ENCODE results near the gene RAB23. TPM values are rescaled to one million over a fixed set of nuclear protein-coding genes. Genes with fewer than 3 reads are reported as not detected.

Gene RAB23
- polyA plus RNA-seq (ENCODE audit: insufficient read length), result 11.2 TPM

DNA sequence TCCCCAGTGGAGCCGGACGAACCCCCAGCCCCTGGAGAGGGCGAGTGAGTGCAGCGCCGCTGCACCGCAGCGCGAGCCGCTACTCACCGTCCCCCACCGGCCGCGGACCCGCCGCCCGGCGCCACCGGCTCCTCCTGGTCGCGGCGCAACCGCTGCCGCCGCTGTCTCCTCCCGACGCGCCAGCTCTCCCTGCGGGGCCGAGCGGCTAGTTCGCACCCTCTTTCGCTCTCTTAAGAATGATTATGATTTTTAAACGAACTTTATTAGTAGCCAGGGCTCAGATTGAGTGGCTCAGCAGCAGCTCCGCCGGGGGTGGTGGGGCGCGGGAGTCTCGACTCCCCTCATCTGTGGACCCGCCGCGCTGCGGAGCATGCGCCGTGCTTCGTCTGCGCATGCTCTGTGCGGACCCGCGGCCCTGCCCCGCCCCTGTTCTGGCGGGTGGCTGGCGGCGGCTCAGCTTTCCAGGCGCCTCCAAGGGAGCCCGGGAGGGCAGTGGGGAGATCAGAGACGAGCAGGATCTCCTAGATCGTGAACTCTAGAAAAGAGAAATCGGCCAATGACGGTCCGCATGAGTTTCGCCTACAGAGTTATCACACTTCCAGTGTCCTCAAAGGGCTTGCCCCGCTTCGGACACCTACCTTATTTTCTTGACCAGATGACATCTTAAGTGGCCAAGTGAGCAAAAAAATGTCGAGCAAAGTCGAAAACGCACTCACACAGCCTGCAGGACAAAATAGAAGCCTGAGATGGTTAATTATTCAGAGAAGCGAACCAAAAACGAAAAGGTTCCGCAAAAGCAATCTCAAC is at the start of gene RAB23:
RAB23 (minus strand) TSS at position 372 of the 807 bp plus-strand sequence. CDS start 11,927 bp downstream, outside the sequence.
- DNase-seq (ENCODE audit: low read depth), result peak; percentile 54

DNA sequence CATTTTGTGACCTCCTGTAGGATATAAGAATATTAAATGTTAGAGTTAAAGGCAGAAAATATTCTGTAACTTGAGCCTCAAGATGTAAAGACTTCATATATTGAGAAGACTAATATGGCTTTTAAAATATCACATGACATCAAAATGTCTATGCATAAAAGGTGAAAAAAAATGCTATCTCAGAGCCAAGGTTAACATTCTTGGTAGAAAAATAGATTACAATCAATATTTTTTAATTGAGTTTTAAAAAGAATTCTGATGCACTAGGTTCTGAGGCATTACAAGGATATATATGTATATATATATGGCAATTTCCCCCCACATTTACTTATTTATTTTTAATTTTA is 46.2 kb upstream of the RAB23 start:
- no peak for DNase-seq (ENCODE audit: low read depth)

GRCh38 chr6:57267586-57268293 is 45.6 kb upstream of the RAB23 start:
- peak; percentile 63 for DNase-seq (ENCODE audit: low read depth)

GRCh38 chr6:57265755-57266221 is 43.7 kb upstream of the RAB23 start:
- DNase-seq (ENCODE audit: low read depth), result no peak

DNA sequence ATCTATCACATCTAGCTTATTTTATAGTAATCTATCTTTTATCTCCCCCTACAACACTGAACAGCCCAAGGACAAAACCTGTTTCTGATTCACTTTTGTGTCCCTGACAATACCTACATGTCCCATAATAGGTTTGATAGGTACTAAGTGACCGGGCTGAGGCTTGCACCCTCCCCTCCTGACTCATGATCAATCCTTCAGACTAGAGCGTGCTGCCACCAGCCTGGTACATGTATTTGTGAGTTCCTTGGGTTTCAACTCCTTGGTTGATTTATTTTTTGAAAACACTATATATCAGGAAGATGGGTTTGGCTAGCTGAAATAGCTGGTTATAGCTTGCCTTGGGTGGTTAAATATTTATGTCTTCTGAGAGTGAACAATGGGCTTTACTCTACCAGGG is 41.6 kb upstream of the RAB23 start:
- no peak for DNase-seq (ENCODE audit: low read depth)

GRCh38 chr6:57262901-57263694 is 41.0 kb upstream of the RAB23 start:
- DNase-seq (ENCODE audit: low read depth), result no peak

GRCh38 chr6:57262488-57262887 is 40.4 kb upstream of the RAB23 start:
- DNase-seq (ENCODE audit: low read depth), result no peak

DNA sequence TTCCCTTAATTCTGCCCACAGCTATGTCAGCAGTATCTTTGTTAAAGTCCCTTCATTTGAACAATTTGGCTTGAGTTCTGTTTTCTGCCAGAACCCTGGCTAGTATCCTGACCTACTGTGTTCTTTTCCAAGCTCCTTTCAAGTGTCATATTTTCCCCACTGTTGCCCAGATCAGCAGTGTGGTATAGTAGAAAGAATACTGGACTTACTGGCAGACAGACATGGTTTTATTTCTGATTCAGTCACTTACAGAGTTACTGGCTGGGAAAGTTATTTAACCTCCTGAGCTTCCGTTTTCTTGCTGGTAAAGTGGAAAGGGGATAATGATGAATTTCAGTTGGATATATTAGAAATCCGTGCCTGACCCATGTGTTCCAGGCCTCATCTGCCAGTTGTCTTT is 39.8 kb upstream of the RAB23 start:
- DNase-seq (ENCODE audit: low read depth), result no peak

DNA sequence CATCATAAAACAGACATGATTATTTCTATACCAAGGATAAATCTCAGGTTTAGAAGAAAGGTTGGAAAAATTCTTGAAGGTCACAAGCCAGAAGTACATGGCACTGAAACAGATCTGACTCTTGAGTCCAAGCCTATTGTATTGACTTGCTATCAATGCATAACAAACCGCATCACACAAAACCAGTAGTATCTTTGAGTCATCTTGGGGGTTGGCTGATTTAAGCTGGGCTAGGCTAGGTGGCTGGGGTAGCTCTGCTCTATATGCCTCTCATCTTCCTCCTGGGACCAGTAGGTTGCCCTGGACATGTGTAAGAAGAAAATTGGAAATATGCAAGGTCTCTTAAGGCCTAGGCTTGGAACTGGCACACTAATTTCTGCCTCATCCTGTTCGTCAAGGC is 37.0 kb upstream of the RAB23 start:
- DNase-seq (ENCODE audit: low read depth), result no peak

DNA sequence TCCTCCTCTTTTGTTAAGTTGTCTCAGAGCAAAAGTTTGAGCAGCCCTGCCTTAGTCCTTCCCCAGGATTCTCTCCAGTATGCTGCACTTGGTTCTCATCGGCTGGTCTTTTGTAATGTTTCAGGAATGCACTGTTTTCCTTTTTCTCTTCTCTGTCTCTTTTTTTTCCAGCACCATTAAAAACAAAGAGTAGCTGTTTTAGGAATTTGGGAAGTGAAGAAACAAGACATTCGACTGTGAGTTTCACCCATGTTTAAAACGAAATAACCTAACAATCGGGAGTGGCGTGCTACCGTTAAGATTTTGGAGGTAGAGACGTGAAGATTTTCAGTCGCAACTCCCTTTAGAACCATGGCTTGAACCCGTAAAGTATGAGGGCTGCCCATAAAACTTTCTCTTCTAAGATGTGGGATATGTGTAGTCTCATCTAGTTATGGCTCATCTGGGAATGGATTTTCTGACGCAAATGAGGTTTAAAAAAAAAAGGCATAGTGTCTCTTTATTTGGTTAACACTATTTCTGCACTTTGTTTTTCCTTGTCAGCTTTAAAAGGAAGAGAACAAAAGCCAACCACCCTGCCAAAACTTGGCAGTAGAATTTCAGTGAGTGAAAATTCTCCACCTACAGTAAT is 35.9 kb upstream of the RAB23 start:
- DNase-seq (ENCODE audit: low read depth), result no peak

DNA sequence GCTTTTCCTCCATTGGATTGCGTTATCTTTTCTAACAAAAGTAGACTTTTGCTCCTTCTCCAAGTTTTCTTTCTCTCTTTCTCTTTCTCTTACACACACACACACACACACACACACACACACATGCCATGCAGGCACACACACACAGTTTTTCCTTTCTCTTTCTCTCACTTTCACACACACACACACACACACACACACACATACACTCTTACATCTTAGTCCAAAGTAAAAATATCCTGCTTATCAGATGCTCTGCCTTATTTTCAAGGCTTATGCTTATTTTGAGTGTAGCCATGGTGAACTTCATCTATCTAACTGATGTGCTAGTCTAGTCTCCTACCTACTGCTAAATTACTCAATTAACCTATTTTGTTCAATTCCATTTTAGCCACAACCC is 34.4 kb upstream of the RAB23 start:
- DNase-seq (ENCODE audit: low read depth), result no peak

- no peak for DNase-seq (ENCODE audit: low read depth)
These were observed 33.5 kb upstream of the RAB23 start for GRCh38 chr6:57255451-57256169.

DNA sequence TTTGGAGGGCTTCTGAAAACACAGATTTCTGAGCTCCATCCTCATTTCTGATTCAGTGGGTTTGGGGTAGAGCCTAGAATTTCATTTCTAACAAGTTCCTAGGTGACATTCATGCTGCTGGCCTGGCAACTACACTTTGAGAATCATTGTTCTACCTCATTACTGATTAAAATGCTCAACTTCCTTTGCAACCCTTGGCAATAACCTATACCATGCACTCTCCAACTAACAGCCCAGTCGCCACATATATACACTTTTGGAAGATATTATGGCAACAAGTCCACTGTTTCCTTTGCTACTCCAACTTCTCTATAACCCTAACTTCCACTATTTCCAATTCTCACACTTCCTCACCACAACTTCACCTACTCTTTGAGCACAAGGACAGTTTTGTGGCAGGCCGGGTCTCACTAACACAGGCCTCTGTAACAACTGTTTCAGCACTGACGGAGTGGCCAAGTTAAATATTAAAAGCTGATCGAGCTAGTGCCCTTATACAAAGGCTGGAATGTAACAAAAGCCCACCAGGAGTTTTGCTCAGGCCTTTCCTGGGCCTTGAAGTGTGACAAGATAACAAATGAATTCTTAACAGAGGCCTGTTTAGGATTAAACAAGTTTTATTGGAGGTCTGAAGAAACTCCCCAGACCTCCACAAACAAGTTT is 32.1 kb upstream of the RAB23 start:
- no peak for DNase-seq (ENCODE audit: low read depth)

DNA sequence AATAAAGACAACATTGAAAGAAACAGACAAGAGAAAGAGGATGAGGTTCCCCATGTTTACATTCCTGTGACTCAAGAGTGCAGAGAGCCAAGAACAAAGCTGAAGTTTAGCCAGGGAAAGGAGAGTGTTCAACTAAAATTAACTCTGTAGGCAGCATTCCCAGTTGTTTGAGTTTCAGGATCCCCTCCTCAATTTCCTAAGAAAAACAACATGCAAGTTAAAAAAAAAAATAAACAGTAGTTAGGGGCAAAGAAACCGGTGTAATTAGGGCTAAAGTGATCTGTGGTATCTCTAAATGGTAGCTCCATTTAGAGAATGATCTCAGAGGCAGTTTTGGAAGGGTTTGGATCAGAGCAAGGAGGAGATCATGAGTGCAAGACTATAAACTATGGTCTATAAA is 30.9 kb upstream of the RAB23 start:
- no peak for DNase-seq (ENCODE audit: low read depth)

DNA sequence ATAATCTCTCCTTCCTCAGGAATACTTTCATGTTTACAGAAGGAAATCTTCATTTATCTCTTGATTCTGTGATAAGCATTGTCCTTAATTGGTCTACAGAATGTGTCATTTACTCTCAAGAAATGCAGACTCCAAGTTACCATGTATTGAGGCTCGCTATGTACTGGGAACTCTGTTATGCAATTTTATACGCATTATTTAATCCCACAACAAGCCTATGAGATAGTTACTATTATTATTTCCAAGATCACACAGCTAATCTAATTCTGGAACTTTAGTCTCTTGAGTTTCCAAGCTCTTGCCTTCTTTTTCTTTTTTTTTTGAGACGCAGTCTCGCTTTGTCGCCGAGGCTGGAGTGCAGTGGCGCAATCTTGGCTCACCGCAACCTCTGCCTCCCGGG is 30.0 kb upstream of the RAB23 start:
- DNase-seq (ENCODE audit: low read depth), result no peak

- no peak for DNase-seq (ENCODE audit: low read depth)
These were observed 28.2 kb upstream of the RAB23 start for GRCh38 chr6:57250348-57250747.

- no peak for DNase-seq (ENCODE audit: low read depth)
These were observed 26.3 kb upstream of the RAB23 start for GRCh38 chr6:57248311-57248895.

DNA sequence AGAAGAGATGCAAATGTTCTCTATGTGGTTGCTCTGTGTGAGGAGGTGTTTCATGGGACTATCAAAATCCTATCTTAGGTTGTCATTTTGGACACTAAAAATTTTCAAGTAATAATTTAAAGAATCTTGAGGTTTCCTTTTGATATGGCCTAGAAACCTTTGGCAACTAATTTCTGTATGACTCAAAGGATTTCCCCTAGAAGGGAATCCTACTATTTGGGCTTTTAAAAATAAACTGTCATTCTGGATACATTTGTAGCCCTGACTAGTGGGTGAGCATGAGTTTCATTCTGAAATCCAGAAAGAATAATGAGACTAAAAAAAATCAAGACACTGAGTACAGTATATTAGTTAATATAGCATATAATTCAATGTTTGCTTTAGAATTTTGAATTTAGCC is 25.5 kb upstream of the RAB23 start:
- no peak for DNase-seq (ENCODE audit: low read depth)

GRCh38 chr6:57246307-57246706 is 24.2 kb upstream of the RAB23 start:
- DNase-seq (ENCODE audit: low read depth), result no peak

GRCh38 chr6:57243954-57244353 is 21.8 kb upstream of the RAB23 start:
- no peak for DNase-seq (ENCODE audit: low read depth)
